B cell (primary cell): ENCODE results near the gene EPB41L4A. TPM values are rescaled to one million over a fixed set of nuclear protein-coding genes. Genes with fewer than 3 reads are reported as not detected.

Experiments
- ATAC-seq: fragments of 200-7000 bp; cut with Tn5 transposase; one replicate; pipeline ENCODE4 v1.10.0; 2021; ENCODE audit warnings: low read depth, mild to moderate bottlenecking, moderate number of reproducible peaks, moderate library complexity
- CTCF ChIA-PET: fragments of 350-600 bp; sonication (Branson Sonifier 250); formaldehyde crosslinking; loops from one replicate; lab custom pipeline; 2021; ENCODE audit warnings: antibody characterized with exemption, inconsistent platforms; lab: Charles Lee
- POLR2A ChIA-PET: fragments of 350-600 bp; sonication (Branson Sonifier 250); formaldehyde crosslinking; loops from one replicate; lab custom pipeline; 2021; ENCODE audit warnings: antibody characterized with exemption; lab: Charles Lee
- DNase-seq: peaks from one replicate; pipeline ENCODE4 v3.0.0; 2013
- H2AFZ ChIP-seq: 2 replicates; pipeline ENCODE4 v1.6.1; 2012; ENCODE audit warnings: mild to moderate bottlenecking, low read depth, low read length; ENCODE audit not compliant: insufficient read depth, poor library complexity, severe bottlenecking
- H3K27ac ChIP-seq, 2 donors: 1 replicate in 1 of 2; 2 replicates in 1 of 2; pipeline ENCODE4 v1.5.1; 2012 to 2013; ENCODE audit warnings: low read length in 2 of 2, mild to moderate bottlenecking in 2 of 2, moderate library complexity in 1 of 2
- H3K27me3 ChIP-seq, 4 experiments: fragments of 200-600 bp in 1 of 4; sonication (generic) in 1 of 4; replicated peaks in 1 of 4; 1 replicate in 2 of 4; 2 replicates in 2 of 4; pipeline versions ENCODE4 v1.6.1 to v1.7.0; 2013 to 2016; ENCODE audit warnings: low read length in 3 of 4, mild to moderate bottlenecking in 2 of 4, mixed read lengths in 1 of 4, moderate library complexity in 1 of 4; ENCODE audit not compliant: insufficient read depth in 4 of 4, control insufficient read depth in 3 of 4; ENCODE audit errors: control extremely low read depth in 1 of 4
- H3K36me3 ChIP-seq, 2 experiments: replicated peaks in 1 of 2; 1 replicate in 1 of 2; 2 replicates in 1 of 2; pipeline versions ENCODE4 v1.6.1 to v1.7.1; 2013; ENCODE audit warnings: low read length in 1 of 2; ENCODE audit not compliant: insufficient read depth in 2 of 2, control insufficient read depth in 1 of 2; ENCODE audit errors: control extremely low read depth in 1 of 2, extremely low read depth in 1 of 2
- H3K4me1 ChIP-seq, 2 donors: fragments of 200-600 bp in 1 of 2; sonication (generic) in 1 of 2; 1 replicate in 1 of 2; 2 replicates in 1 of 2; pipeline versions ENCODE4 v1.5.1 to v1.6.1; 2013 to 2017; ENCODE audit warnings: low read length in 2 of 2; ENCODE audit not compliant: control insufficient read depth in 2 of 2, insufficient read depth in 2 of 2
- H3K4me2 ChIP-seq: replicated peaks from 2 replicates; pipeline ENCODE3; 2012; ENCODE audit warnings: mild to moderate bottlenecking, low read depth, low read length; ENCODE audit not compliant: poor library complexity, severe bottlenecking
- H3K4me3 ChIP-seq, 5 experiments: fragments of 200-600 bp in 1 of 5; sonication (generic) in 1 of 5; 1 replicate in 3 of 5; 2 replicates in 2 of 5; pipeline versions ENCODE4 v1.5.1 to v1.7.0; 2011 to 2016; ENCODE audit warnings: low read length in 4 of 5, mild to moderate bottlenecking in 4 of 5, low read depth in 2 of 5, control low read depth in 1 of 5, moderate library complexity in 1 of 5; ENCODE audit not compliant: insufficient read depth in 1 of 5; ENCODE audit errors: control extremely low read depth in 1 of 5, extremely low read depth in 1 of 5
- H3K79me2 ChIP-seq: fragments of 200-600 bp; sonication (generic); one replicate; pipeline ENCODE4 v1.6.0; 2016; ENCODE audit warnings: low read length; ENCODE audit not compliant: control insufficient read depth, insufficient read depth
- H3K9ac ChIP-seq: fragments of 200-600 bp; sonication (generic); 2 replicates; pipeline ENCODE4 v1.6.1; 2017; ENCODE audit warnings: mild to moderate bottlenecking, low read length, moderate library complexity
- H3K9me3 ChIP-seq, 3 donors: one replicate each; pipeline versions ENCODE4 v1.6.1 to v1.7.1; 2013; ENCODE audit warnings: low read length in 2 of 3; ENCODE audit not compliant: control insufficient read depth in 2 of 3, insufficient read depth in 1 of 3; ENCODE audit errors: control extremely low read depth in 1 of 3
- H4K20me1 ChIP-seq: 2 replicates; pipeline ENCODE4 v1.6.0; 2012; ENCODE audit warnings: mild to moderate bottlenecking, low read length; ENCODE audit not compliant: insufficient read depth, control insufficient read depth, poor library complexity, severe bottlenecking
- H3K27ac Mint-ChIP-seq: one replicate; pipeline ENCODE4 v1.8.0; 2021; ENCODE audit warnings: mixed read lengths
- H3K27me3 Mint-ChIP-seq: one replicate; pipeline ENCODE4 v1.8.0; 2021; ENCODE audit warnings: mixed read lengths
- H3K4me1 Mint-ChIP-seq: one replicate; pipeline ENCODE4 v1.8.0; 2021; ENCODE audit warnings: mixed read lengths
- H3K4me3 Mint-ChIP-seq: one replicate; pipeline ENCODE4 v1.8.0; 2021; ENCODE audit warnings: mixed read lengths
- H3K9me3 Mint-ChIP-seq: one replicate; pipeline ENCODE4 v1.8.0; 2022; ENCODE audit warnings: mixed read lengths; ENCODE audit not compliant: insufficient read depth
- CTCF ChIP-seq: fragments of 200-600 bp; IDR thresholded peaks from one replicate; pipeline ENCODE4 v1.8.0; 2022; ENCODE audit warnings: antibody characterized with exemption, mild to moderate bottlenecking
- EZH2 ChIP-seq: IDR thresholded peaks from 2 replicates; pipeline ENCODE4 v1.6.1; 2012; ENCODE audit warnings: borderline replicate concordance, low read depth, mild to moderate bottlenecking, moderate library complexity, low read length; ENCODE audit not compliant: insufficient read depth, poor library complexity, severe bottlenecking
- WGBS: methylation state at CpG from one replicate; pipeline ENCODE4 v1.1.5; 2013; ENCODE audit warnings: missing lambda C conversion rate; ENCODE audit not compliant: insufficient coverage; 5-methylcytosine and 5-hydroxymethylcytosine counted together
- intact Hi-C: fragments of 100-400 bp; cut with micrococcal nuclease; formaldehyde crosslinking; loops from one replicate; pipeline ENCODE4 v1.10.0; 2022
- polyA plus RNA-seq: library from polyadenylated mRNA; depleted of rRNA; stranded (reverse); fragments of >200 nt; gene quantifications from 2 replicates; pipeline ENCODE4 v1.2.3, GENCODE V29; 2012
- total RNA-seq, 2 donors: library from RNA; stranded (reverse); fragments of 120-200 nt in 1 of 2; gene quantifications; 1 replicate in 1 of 2; 2 replicates in 1 of 2; pipeline versions ENCODE4 v1.2.3 to v1.2.4, GENCODE V29; 2013 to 2022

The EPB41L4A gene
- total and polyA plus RNA-seq, 2 donors (not counting 1 experiment from before 2014, with no cell fraction given) = 1.8 to 12.9 TPM

DNA sequence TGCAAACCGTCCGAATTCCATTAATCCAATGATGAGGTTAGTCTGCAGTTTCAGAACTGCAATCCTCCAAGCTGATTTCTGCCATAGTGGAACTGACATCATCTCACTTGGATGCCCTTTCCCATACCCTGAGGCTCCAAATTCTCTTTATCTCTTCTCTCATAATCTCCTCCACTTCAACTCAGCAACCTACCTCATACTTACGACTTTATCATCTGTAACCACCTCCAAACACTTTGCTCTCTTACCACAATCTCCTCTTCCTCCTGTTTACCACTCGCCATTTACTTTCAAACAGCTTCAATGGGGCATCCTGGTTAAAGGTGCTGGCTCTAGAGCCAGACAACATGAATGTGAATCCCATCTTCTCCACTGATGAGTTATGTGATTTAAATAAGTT, 223.2 kb downstream of the EPB41L4A start:
- Histone ChIP-seq H2AFZ (no peak overlapping the region), H3K4me3 (no peak overlapping the region), H3K79me2 (no peaks in the 10 kb centered on the region), H4K20me1 (no peaks in the 10 kb centered on the region), H3K27ac (no peak overlapping the region), H3K4me1 (no peaks in the 10 kb centered on the region), H3K36me3 (no peaks in the 10 kb centered on the region), H3K9ac (no peak overlapping the region), H3K9me3 (no peaks in the 10 kb centered on the region), H3K4me2 (no peak overlapping the region), H3K27me3 (peaks cover 0 to 3% (median 0%) of the 10 kb centered on the region in 4 experiments)
- H3K4me1 Mint-ChIP-seq = no peaks in the 10 kb centered on the region
- 93% methylated on average over 3 of the region's 4 CpGs for WGBS
- no peak for TF ChIP-seq EZH2
- no peak for TF ChIP-seq CTCF
- ATAC-seq (no peak), DNase-seq (no peak)
- intact Hi-C loops = no loop called here
- H3K27me3 Mint-ChIP-seq = peaks cover 11% of the 10 kb centered on the region
- POLR2A ChIA-PET = no interaction called here
- no peaks in the 10 kb centered on the region for H3K9me3 Mint-ChIP-seq
- no peak overlapping the region for H3K4me3 Mint-ChIP-seq
- CTCF ChIA-PET = interaction anchor here (2.1 kb wide), 1 partner anchor 20 kb away, joined by 6 read pairs; no protein-coding TSS in a partner anchor
- no peak overlapping the region for H3K27ac Mint-ChIP-seq

- no peaks in the 10 kb centered on the region for H4K20me1 ChIP-seq
- DNase-seq (no peak), ATAC-seq (no peak)
- H3K9me3 Mint-ChIP-seq = no peaks in the 10 kb centered on the region
- H3K4me3 Mint-ChIP-seq = no peak overlapping the region
- H3K9me3 ChIP-seq = no peaks in the 10 kb centered on the region
- TF ChIP-seq CTCF = no peak
- peaks cover 0 to 3% (median 0%) of the 10 kb centered on the region in 4 experiments for H3K27me3 ChIP-seq
- ChIA-PET POLR2A (no interaction called here), CTCF (no interaction called here)
- no peaks in the 10 kb centered on the region for H3K79me2 ChIP-seq
- H2AFZ ChIP-seq = no peak overlapping the region
- no peaks in the 10 kb centered on the region for H3K4me1 Mint-ChIP-seq
- H3K36me3 ChIP-seq = no peaks in the 10 kb centered on the region
- no peak overlapping the region for H3K27ac ChIP-seq
- H3K9ac ChIP-seq = no peak overlapping the region
- H3K4me3 ChIP-seq = no peak overlapping the region
- intact Hi-C loops = no loop called here
- WGBS = no CpG with 5 or more reads among the region's 3 CpGs
- H3K4me1 ChIP-seq = no peaks in the 10 kb centered on the region
- H3K4me2 ChIP-seq = no peak overlapping the region
- H3K27ac Mint-ChIP-seq = no peak overlapping the region
- H3K27me3 Mint-ChIP-seq = peaks cover 18% of the 10 kb centered on the region
Observed at GRCh38 chr5:112192866-112193265, 226.2 kb downstream of the EPB41L4A start.
